ENCODE results near the gene KSR1.

GRCh38 chr17:27460196-27460725 lies 4.0 kb downstream of the KSR1 start:
- TF ChIP-seq, protein P1, sequence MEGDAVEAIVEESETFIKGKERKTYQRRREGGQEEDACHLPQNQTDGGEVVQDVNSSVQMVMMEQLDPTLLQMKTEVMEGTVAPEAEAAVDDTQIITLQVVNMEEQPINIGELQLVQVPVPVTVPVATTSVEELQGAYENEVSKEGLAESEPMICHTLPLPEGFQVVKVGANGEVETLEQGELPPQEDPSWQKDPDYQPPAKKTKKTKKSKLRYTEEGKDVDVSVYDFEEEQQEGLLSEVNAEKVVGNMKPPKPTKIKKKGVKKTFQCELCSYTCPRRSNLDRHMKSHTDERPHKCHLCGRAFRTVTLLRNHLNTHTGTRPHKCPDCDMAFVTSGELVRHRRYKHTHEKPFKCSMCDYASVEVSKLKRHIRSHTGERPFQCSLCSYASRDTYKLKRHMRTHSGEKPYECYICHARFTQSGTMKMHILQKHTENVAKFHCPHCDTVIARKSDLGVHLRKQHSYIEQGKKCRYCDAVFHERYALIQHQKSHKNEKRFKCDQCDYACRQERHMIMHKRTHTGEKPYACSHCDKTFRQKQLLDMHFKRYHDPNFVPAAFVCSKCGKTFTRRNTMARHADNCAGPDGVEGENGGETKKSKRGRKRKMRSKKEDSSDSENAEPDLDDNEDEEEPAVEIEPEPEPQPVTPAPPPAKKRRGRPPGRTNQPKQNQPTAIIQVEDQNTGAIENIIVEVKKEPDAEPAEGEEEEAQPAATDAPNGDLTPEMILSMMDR (IDR thresholded peaks at IDR 0.05), result no peak
- no peak for TF ChIP-seq ZFX (IDR thresholded peaks at IDR 0.05; ENCODE audit: borderline replicate concordance)

Data from 22Rv1 (cell line).